Renal cortex interstitium (tissue), 15 donors: ENCODE measurements around the gene VASP. TPM values are rescaled to one million over a fixed set of nuclear protein-coding genes. Genes with fewer than 3 reads are reported as not detected.

ENCODE experiments used
- DNase-seq, 11 donors: peaks; one replicate each; pipeline ENCODE4 v3.0.0-alpha.2; 2013; ENCODE audit warnings: low read depth in 9 of 11, low spot score in 4 of 11; ENCODE audit errors: extremely low read depth in 1 of 11
- long read RNA-seq, 16 experiments: transcript quantifications; one replicate each; lab custom pipeline, GENCODE V29; 2026
- polyA plus RNA-seq, 3 donors: library from polyadenylated mRNA; unstranded; fragments of 120-200 nt; gene quantifications; one replicate each; pipeline ENCODE4 v1.2.1, GENCODE V29; 2013; ENCODE audit not compliant: insufficient read length in 3 of 3

VASP gene
- 10 to 100 TPM; 49.0 to 57.7 (median 50.5) TPM for polyA plus RNA-seq
- long read RNA-seq, donor 1, partial matches to known transcripts: 7 of 7 reads
- long read RNA-seq, donor 1, other reads (novel, unspliced or antisense): 0 of 7 reads
- long read RNA-seq, donor 2, partial matches to known transcripts: 32 of 34 reads
- long read RNA-seq, donor 2, other reads (novel, unspliced or antisense): 0 of 34 reads
- long read RNA-seq, donor 3, transcript VASP-201 (13 exons, 2,305 nt): major isoform, 11 of 38 reads
- long read RNA-seq, donor 3, partial matches to known transcripts: 27 of 38 reads
- long read RNA-seq, donor 3, other reads (novel, unspliced or antisense): 0 of 38 reads
- long read RNA-seq, donor 4, transcript VASP-201 (13 exons, 2,305 nt): major isoform, 5 of 10 reads
- long read RNA-seq, donor 4, partial matches to known transcripts: 5 of 10 reads
- long read RNA-seq, donor 4, other reads (novel, unspliced or antisense): 0 of 10 reads
- long read RNA-seq, donor 5, transcript VASP-201 (13 exons, 2,305 nt): major isoform, 16 of 53 reads
- long read RNA-seq, donor 5, partial matches to known transcripts: 37 of 53 reads
- long read RNA-seq, donor 5, other reads (novel, unspliced or antisense): 0 of 53 reads
- long read RNA-seq, donor 6, partial matches to known transcripts: 54 of 79 reads
- long read RNA-seq, donor 6, other reads (novel, unspliced or antisense): 21 of 79 reads
- long read RNA-seq, donor 7, transcript VASP-201 (13 exons, 2,305 nt): major isoform, 5 of 13 reads
- long read RNA-seq, donor 7, partial matches to known transcripts: 8 of 13 reads
- long read RNA-seq, donor 7, other reads (novel, unspliced or antisense): 0 of 13 reads
- long read RNA-seq, donor 8, transcript VASP-201 (13 exons, 2,305 nt): major isoform, 6 of 31 reads
- long read RNA-seq, donor 8, partial matches to known transcripts: 23 of 31 reads
- long read RNA-seq, donor 8, other reads (novel, unspliced or antisense): 0 of 31 reads
- long read RNA-seq, donor 9, partial matches to known transcripts: 17 of 19 reads
- long read RNA-seq, donor 9, other reads (novel, unspliced or antisense): 0 of 19 reads
- long read RNA-seq, donor 10, transcript VASP-201 (13 exons, 2,305 nt): major isoform, 6 of 14 reads
- long read RNA-seq, donor 10, partial matches to known transcripts: 8 of 14 reads
- long read RNA-seq, donor 10, other reads (novel, unspliced or antisense): 0 of 14 reads
- long read RNA-seq, donor 11, partial matches to known transcripts: 24 of 26 reads
- long read RNA-seq, donor 11, other reads (novel, unspliced or antisense): 0 of 26 reads
- long read RNA-seq, donor 12, partial matches to known transcripts: 0 of 1 reads
- long read RNA-seq, donor 12, other reads (novel, unspliced or antisense): 0 of 1 reads
- long read RNA-seq, donor 13, partial matches to known transcripts: 30 of 32 reads
- long read RNA-seq, donor 13, other reads (novel, unspliced or antisense): 0 of 32 reads
- long read RNA-seq, donor 14, transcript VASP-201 (13 exons, 2,305 nt): major isoform, 7 of 19 reads
- long read RNA-seq, donor 14, partial matches to known transcripts: 12 of 19 reads
- long read RNA-seq, donor 14, other reads (novel, unspliced or antisense): 0 of 19 reads
- long read RNA-seq, donor 15, partial matches to known transcripts: 0 of 3 reads
- long read RNA-seq, donor 15, other reads (novel, unspliced or antisense): 0 of 3 reads
- long read RNA-seq, donor 16, transcript VASP-201 (13 exons, 2,305 nt): major isoform, 20 of 84 reads
- long read RNA-seq, donor 16, partial matches to known transcripts: 63 of 84 reads
- long read RNA-seq, donor 16, other reads (novel, unspliced or antisense): 0 of 84 reads

- peak in 5 of 11 donors; percentile 69 to 84 (median 72) for DNase-seq
Observed at GRCh38 chr19:45506989-45507871, at the start of gene VASP. Gene VASP (plus strand): TSS chr19:45507479. CDS start chr19:45507772, 293 bp downstream.

GRCh38 chr19:45457776-45458175 is 49.5 kb upstream of the VASP start:
- no peak for DNase-seq

- DNase-seq: no peak
Observed at GRCh38 chr19:45460807-45461347, 46.4 kb upstream of the VASP start.

- no peak for DNase-seq
Observed at GRCh38 chr19:45462174-45462573, 45.1 kb upstream of the VASP start.

- DNase-seq: no peak
Observed at GRCh38 chr19:45463241-45463640, 44.0 kb upstream of the VASP start.

- DNase-seq: no peak
Observed at GRCh38 chr19:45464274-45464673, 43.0 kb upstream of the VASP start.

- no peak for DNase-seq
Observed at GRCh38 chr19:45464852-45465441, 42.3 kb upstream of the VASP start.

- no peak for DNase-seq
Observed at GRCh38 chr19:45467115-45467455, 40.2 kb upstream of the VASP start.

- DNase-seq: peak in 10 of 11 donors; percentile 79 to 95 (median 90)
Observed at GRCh38 chr19:45467456-45468158, 39.7 kb upstream of the VASP start, which contains the start of gene FOSB. Gene FOSB (plus strand): TSS chr19:45467996. CDS start chr19:45468587, 591 bp downstream.

- DNase-seq: no peak
Observed at GRCh38 chr19:45468159-45468651, 39.1 kb upstream of the VASP start.

GRCh38 chr19:45468803-45469131 is 38.5 kb upstream of the VASP start:
- DNase-seq: no peak

GRCh38 chr19:45469132-45469944 is 37.9 kb upstream of the VASP start:
- peak in 7 of 11 donors; percentile 84 to 90 (median 86) for DNase-seq

- no peak for DNase-seq
Observed at GRCh38 chr19:45469945-45470761, 37.1 kb upstream of the VASP start.

- DNase-seq: no peak
Observed at GRCh38 chr19:45470762-45471081, 36.6 kb upstream of the VASP start.
